ENCODE measurements around the gene TTC23.

DNA sequence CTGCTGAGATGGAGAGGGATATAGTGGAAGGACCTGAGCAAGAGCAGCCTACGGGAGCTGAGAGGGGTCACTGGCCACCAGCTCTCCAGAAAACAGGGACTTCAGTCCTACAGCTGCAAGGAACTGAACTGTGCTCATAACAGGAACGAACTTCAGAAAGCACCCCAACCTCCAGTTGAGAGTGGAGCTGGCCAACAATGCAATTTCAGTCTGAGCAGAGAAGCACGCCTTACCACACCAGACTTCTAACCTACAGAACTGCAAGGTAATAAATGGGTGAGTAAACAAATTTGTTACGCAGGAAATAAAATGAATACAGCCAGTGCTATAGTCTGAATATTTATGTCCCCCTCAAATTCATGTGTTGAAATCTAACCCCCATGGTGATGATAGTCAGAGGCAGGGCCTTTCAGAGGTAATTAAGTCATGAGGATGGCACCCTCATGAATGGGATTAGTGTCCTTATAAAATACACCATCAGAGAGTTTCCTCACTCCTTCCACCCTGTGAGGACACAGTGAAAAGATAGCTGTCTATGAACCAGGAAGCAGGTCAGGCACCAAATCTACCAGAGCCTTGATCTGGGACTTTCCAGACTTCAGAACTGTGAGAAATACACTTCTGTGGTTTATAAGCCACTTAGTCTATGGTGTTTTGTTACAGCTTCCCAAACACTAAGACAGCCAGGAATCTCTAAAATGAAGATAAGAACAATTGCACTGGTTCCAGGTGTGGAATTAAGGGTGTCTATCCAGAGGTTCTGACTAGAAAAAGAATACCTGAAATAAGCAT lies 85.9 kb downstream of the TTC23 start:
- TF ChIP-seq, protein P1, sequence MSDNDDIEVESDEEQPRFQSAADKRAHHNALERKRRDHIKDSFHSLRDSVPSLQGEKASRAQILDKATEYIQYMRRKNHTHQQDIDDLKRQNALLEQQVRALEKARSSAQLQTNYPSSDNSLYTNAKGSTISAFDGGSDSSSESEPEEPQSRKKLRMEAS (IDR thresholded peaks at IDR 0.05), result no peak
- no peak for TF ChIP-seq CTCF (IDR thresholded peaks at IDR 0.05)
- no peak for TF ChIP-seq FOXS1 (CRISPR knock-in tag; IDR thresholded peaks at IDR 0.05)

Data from A549 (cell line).